Neural cell (in vitro differentiated cells): ENCODE results near the gene IL36A.

ENCODE experiments used
- CTCF ChIP-seq: fragments of 450-650 bp; IDR thresholded peaks from 2 replicates; pipeline ENCODE4 v1.5.1; 2014; ENCODE audit warnings: antibody characterized with exemption, mild to moderate bottlenecking, moderate library complexity; ENCODE audit not compliant: poor library complexity, severe bottlenecking
- EP300 ChIP-seq: fragments of 450-650 bp; conservative IDR thresholded peaks from 2 replicates; pipeline ENCODE4 v1.6.1; 2014; ENCODE audit warnings: antibody characterized with exemption, mild to moderate bottlenecking, moderate library complexity; ENCODE audit not compliant: poor library complexity, severe bottlenecking
- EZH2 ChIP-seq: fragments of 200-600, 300-800 bp; shearing (Covaris generic), sonication (generic); IDR thresholded peaks from 2 replicates; pipeline ENCODE4 v1.6.1; 2014; ENCODE audit warnings: antibody characterized with exemption, low read length, borderline replicate concordance, mild to moderate bottlenecking; ENCODE audit not compliant: insufficient read depth, poor library complexity, severe bottlenecking

- no peak for TF ChIP-seq CTCF
- TF ChIP-seq EZH2, result no peak
- no peak for TF ChIP-seq EP300
These were observed 8.1 kb upstream of the IL36A start for GRCh38 chr2:112997151-112997550.
